Upper lobe of right lung (tissue), 1 donor: ENCODE data around the gene USP17L15. TPM values are rescaled to one million over a fixed set of nuclear protein-coding genes. Genes with fewer than 3 reads are reported as not detected.
"Not testable (repeated sequence)": the region's sequence is repeated elsewhere in the genome, so short reads cannot be mapped to it uniquely, and the experiment has no call there.

ENCODE experiments used
- ATAC-seq: fragments of 200-7000 bp; cut with Tn5 transposase; one replicate; pipeline ENCODE4 v1.9.1; 2020; ENCODE audit warnings: mild to moderate bottlenecking, moderate library complexity
- DNase-seq: peaks from one replicate; pipeline ENCODE4 v3.0.0-alpha.2; 2020
- H3K27ac ChIP-seq: fragments of 200-600 bp; one replicate; pipeline ENCODE4 v1.8.0; 2022
- H3K27me3 ChIP-seq: fragments of 200-600 bp; one replicate; pipeline ENCODE4 v1.8.0; 2022; ENCODE audit warnings: mild to moderate bottlenecking
- H3K36me3 ChIP-seq: fragments of 200-600 bp; one replicate; pipeline ENCODE4 v1.8.0; 2022
- H3K4me1 ChIP-seq: fragments of 200-600 bp; one replicate; pipeline ENCODE4 v1.8.0; 2022
- H3K4me3 ChIP-seq: fragments of 200-600 bp; one replicate; pipeline ENCODE4 v1.8.0; 2022; ENCODE audit warnings: mild to moderate bottlenecking
- H3K9me3 ChIP-seq: fragments of 200-600 bp; one replicate; pipeline ENCODE4 v1.8.0; 2022
- intact Hi-C: fragments of 100-400 bp; cut with DNase I; formaldehyde crosslinking; loops from one replicate; pipeline ENCODE4 v1.11.0; 2022
- long read RNA-seq: library from polyadenylated mRNA; unstranded; transcript quantifications from one replicate; pipeline ENCODE4 v2.0.0, GENCODE V29; 2021
- total RNA-seq: library from RNA; stranded (reverse); fragmentation: NEBNext Ultra II Directional; extraction: Animal tissue kit (Norgen Biotek cat#: 25700); gene quantifications from one replicate; pipeline ENCODE4 v1.2.1, GENCODE V29; 2021
- donor health status: DM: no; HTN: yes; CAD: no; lungs with severe emphysema.

The USP17L15 gene
- not detected for total RNA-seq
- long read RNA-seq, result 0 reads

GRCh38 chr4:9234085-9234484 is at the start of gene USP17L15:
USP17L15 (plus strand) TSS chr4:9234385; CDS start chr4:9234385, 0 bp downstream.
- ATAC-seq, intact Hi-C loops, H3K27ac ChIP-seq, H3K27me3 ChIP-seq, H3K9me3 ChIP-seq, H3K4me3 ChIP-seq, H3K36me3 ChIP-seq, DNase-seq, H3K4me1 ChIP-seq: not testable (repeated sequence)

GRCh38 chr4:9210357-9210756 is 23.8 kb upstream of the USP17L15 start, which contains the start of gene USP17L10:
USP17L10 (plus strand) TSS chr4:9210657; CDS start chr4:9210657, 0 bp downstream.
- H3K27ac ChIP-seq, H3K27me3 ChIP-seq, H3K4me1 ChIP-seq, H3K36me3 ChIP-seq, H3K4me3 ChIP-seq, ATAC-seq, intact Hi-C loops, DNase-seq, H3K9me3 ChIP-seq: not testable (repeated sequence)

- H3K4me1 ChIP-seq, H3K9me3 ChIP-seq, H3K27me3 ChIP-seq, H3K4me3 ChIP-seq, intact Hi-C loops, H3K27ac ChIP-seq, H3K36me3 ChIP-seq, ATAC-seq: not testable (repeated sequence)
- DNase-seq, result peak; percentile 18
Observed at GRCh38 chr4:9214701-9215100, 19.5 kb upstream of the USP17L15 start.

- H3K4me1 ChIP-seq, H3K4me3 ChIP-seq, H3K27ac ChIP-seq, H3K36me3 ChIP-seq, H3K27me3 ChIP-seq, H3K9me3 ChIP-seq, ATAC-seq, intact Hi-C loops, DNase-seq: not testable (repeated sequence)
Observed at GRCh38 chr4:9215105-9215504, 19.1 kb upstream of the USP17L15 start, which contains the start of gene USP17L11. USP17L11 (plus strand) TSS chr4:9215405; CDS start chr4:9215405, 0 bp downstream.

GRCh38 chr4:9219852-9220251 is 14.3 kb upstream of the USP17L15 start, which contains the start of gene USP17L12:
USP17L12 (plus strand) TSS chr4:9220152; CDS start chr4:9220152, 0 bp downstream.
- intact Hi-C loops, H3K9me3 ChIP-seq, H3K27ac ChIP-seq, H3K36me3 ChIP-seq, H3K27me3 ChIP-seq, H3K4me1 ChIP-seq, H3K4me3 ChIP-seq, ATAC-seq, DNase-seq: not testable (repeated sequence)

- DNase-seq, H3K4me1 ChIP-seq, H3K36me3 ChIP-seq, H3K27ac ChIP-seq, H3K4me3 ChIP-seq, ATAC-seq, H3K9me3 ChIP-seq, H3K27me3 ChIP-seq, intact Hi-C loops: not testable (repeated sequence)
Observed at GRCh38 chr4:9224596-9224995, 9.6 kb upstream of the USP17L15 start, which contains the start of gene USP17L13. USP17L13 (plus strand) TSS chr4:9224896; CDS start chr4:9224896, 0 bp downstream.

GRCh38 chr4:9230249-9230648 is 3.9 kb upstream of the USP17L15 start:
- H3K4me3 ChIP-seq, H3K4me1 ChIP-seq, H3K27me3 ChIP-seq, H3K9me3 ChIP-seq, ATAC-seq, intact Hi-C loops, H3K27ac ChIP-seq, H3K36me3 ChIP-seq: not testable (repeated sequence)
- DNase-seq, result peak; percentile 7

- intact Hi-C loops, H3K4me3 ChIP-seq, H3K36me3 ChIP-seq, H3K9me3 ChIP-seq, H3K4me1 ChIP-seq, ATAC-seq, H3K27ac ChIP-seq, H3K27me3 ChIP-seq: not testable (repeated sequence)
- DNase-seq, result peak; percentile 38
Observed at GRCh38 chr4:9238461-9238860, 4.3 kb downstream of the USP17L15 start.

- H3K27me3 ChIP-seq, ATAC-seq, H3K36me3 ChIP-seq, H3K9me3 ChIP-seq, intact Hi-C loops, H3K4me1 ChIP-seq, H3K27ac ChIP-seq, H3K4me3 ChIP-seq, DNase-seq: not testable (repeated sequence)
Observed at GRCh38 chr4:9243579-9243978, 9.4 kb downstream of the USP17L15 start, which contains the start of gene USP17L17. USP17L17 (plus strand) TSS chr4:9243879; CDS start chr4:9243879, 0 bp downstream.

GRCh38 chr4:9247953-9248680 is 13.9 kb downstream of the USP17L15 start, which contains the start of gene USP17L18:
USP17L18 (plus strand) TSS chr4:9248630; CDS start chr4:9248630, 0 bp downstream.
- intact Hi-C loops, H3K27me3 ChIP-seq, ATAC-seq, H3K36me3 ChIP-seq, H3K9me3 ChIP-seq, H3K4me3 ChIP-seq, H3K4me1 ChIP-seq, H3K27ac ChIP-seq: not testable (repeated sequence)
- DNase-seq, result peak; percentile 4

GRCh38 chr4:9253078-9253477 is 18.9 kb downstream of the USP17L15 start, which contains the start of gene USP17L19:
USP17L19 (plus strand) TSS chr4:9253378; CDS start chr4:9253378, 0 bp downstream.
- H3K27ac ChIP-seq, H3K4me3 ChIP-seq, ATAC-seq, H3K4me1 ChIP-seq, H3K9me3 ChIP-seq, H3K36me3 ChIP-seq, intact Hi-C loops, DNase-seq, H3K27me3 ChIP-seq: not testable (repeated sequence)

GRCh38 chr4:9257824-9258223 is 23.6 kb downstream of the USP17L15 start, which contains the start of gene USP17L20:
USP17L20 (plus strand) TSS chr4:9258124; CDS start chr4:9258124, 0 bp downstream.
- H3K27me3 ChIP-seq, H3K4me3 ChIP-seq, DNase-seq, intact Hi-C loops, H3K36me3 ChIP-seq, H3K27ac ChIP-seq, H3K9me3 ChIP-seq, ATAC-seq, H3K4me1 ChIP-seq: not testable (repeated sequence)

GRCh38 chr4:9262572-9262971 is 28.4 kb downstream of the USP17L15 start, which contains the start of gene USP17L21:
USP17L21 (plus strand) TSS chr4:9262872; CDS start chr4:9262872, 0 bp downstream.
- intact Hi-C loops, H3K4me1 ChIP-seq, H3K9me3 ChIP-seq, H3K27me3 ChIP-seq, H3K36me3 ChIP-seq, DNase-seq, H3K27ac ChIP-seq, H3K4me3 ChIP-seq, ATAC-seq: not testable (repeated sequence)

GRCh38 chr4:9267319-9267718 is 33.1 kb downstream of the USP17L15 start, which contains the start of gene USP17L22:
USP17L22 (plus strand) TSS chr4:9267619; CDS start chr4:9267619, 0 bp downstream.
- H3K36me3 ChIP-seq, H3K4me1 ChIP-seq, H3K27me3 ChIP-seq, DNase-seq, H3K4me3 ChIP-seq, ATAC-seq, H3K9me3 ChIP-seq, intact Hi-C loops, H3K27ac ChIP-seq: not testable (repeated sequence)
